Measurements from ENCODE around the gene C13orf46.

Gene C13orf46

GRCh38 chr13:113962386-113962785 is 11.5 kb downstream of the C13orf46 start:
- no peak overlapping the region for H3K4me3 ChIP-seq (ENCODE audit: low read depth, low read length)
- no peak for DNase-seq (ENCODE audit: low read depth)

- DNase-seq (ENCODE audit: low read depth): no peak
Measured at GRCh38 chr13:113960276-113960948, 13.5 kb downstream of the C13orf46 start.

DNA sequence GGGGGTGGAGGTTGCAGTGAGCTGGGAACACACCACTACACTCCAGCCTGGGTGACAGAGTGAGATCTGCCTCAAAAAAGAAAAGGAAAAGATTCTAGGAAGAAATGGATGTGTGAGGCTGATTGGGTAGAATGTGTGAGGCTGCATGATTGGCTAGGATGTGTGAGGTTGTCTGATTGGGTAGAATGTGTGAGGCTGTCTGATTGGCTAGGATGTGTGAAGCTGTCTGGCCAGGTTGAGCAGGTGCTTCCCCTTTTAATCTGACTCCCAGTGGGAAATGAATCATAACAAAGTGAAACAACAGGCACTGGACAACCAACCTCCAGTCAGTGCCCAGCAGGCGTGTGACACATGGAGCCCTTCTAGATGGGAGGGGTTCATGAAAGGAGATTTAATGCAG is 14.7 kb downstream of the C13orf46 start:
- H3K4me3 ChIP-seq (ENCODE audit: low read depth, low read length): no peak overlapping the region
- no peak for DNase-seq (ENCODE audit: low read depth)

More at GRCh38 chr13:113960276-113960948, 13.5 kb downstream of the C13orf46 start:
- no peak overlapping the region for H3K4me3 ChIP-seq (ENCODE audit: low read depth, low read length)

- H3K4me3 ChIP-seq (ENCODE audit: low read depth, low read length): no peak overlapping the region
- no peak for DNase-seq (ENCODE audit: low read depth)
Measured at GRCh38 chr13:113958373-113958772, 15.5 kb downstream of the C13orf46 start.

- no peak overlapping the region for H3K4me3 ChIP-seq (ENCODE audit: low read depth, low read length)
- no peak for DNase-seq (ENCODE audit: low read depth)
Measured at GRCh38 chr13:113956571-113956970, 17.3 kb downstream of the C13orf46 start.

- no peak for DNase-seq (ENCODE audit: low read depth)
- no peak overlapping the region for H3K4me3 ChIP-seq (ENCODE audit: low read depth, low read length)
Measured at GRCh38 chr13:113955691-113956090, 18.2 kb downstream of the C13orf46 start.

DNA sequence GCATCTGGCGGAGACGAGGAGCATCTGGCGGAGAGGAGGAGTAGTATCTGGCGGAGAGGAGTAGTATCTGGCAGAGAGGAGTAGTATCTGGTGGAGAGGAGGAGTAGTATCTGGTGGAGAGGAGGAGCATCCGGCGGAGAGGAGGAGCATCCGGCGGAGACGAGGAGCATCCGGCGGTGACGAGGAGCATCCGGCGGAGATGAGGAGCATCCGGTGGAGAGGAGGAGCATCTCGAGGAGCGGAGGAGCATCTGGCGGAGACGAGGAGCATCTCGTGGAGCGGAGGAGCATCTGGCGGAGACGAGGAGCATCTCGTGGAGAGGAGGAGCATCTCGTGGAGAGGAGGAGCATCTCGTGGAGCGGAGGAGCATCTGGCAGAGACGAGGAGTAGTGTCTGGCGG is 18.6 kb downstream of the C13orf46 start:
- no peak overlapping the region for H3K4me3 ChIP-seq (ENCODE audit: low read depth, low read length)
- no peak for DNase-seq (ENCODE audit: low read depth)

DNA sequence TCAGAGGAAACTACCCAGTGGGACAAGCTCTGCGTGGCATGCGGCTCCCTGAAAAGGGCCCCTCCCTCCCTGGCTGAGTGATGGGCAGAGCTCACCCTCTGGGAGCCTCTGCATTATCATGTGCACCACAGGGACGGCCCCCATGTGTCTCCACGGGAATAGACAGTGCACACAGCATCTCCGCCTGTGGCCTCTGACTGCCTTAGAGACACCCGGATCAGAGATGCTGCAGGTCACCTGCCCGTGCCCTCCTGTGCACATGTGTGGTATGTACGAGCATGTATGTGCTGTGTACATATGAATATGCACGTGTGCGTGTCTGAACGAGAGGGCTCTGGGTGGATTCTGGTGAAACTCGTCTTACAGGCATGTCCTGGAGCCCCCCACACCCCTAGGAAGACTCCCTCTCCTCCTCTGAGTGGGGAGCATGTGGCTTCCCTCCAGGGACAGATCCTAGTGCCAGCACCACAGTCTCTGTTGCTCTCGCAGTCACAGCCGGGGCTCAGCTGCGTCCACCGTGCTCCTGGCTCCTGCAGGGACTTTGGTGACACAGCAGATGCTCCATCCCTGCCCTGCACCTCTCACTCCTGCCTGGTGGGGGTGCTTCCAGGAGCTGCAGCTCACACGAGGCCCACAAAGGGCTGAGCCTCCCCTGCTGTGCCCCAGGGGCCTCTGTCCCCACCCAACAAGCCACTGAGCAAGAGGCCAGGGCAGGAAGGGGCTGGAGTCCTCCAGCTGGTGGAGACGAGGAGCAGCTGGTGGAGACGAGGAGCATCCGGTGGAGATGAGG is 19.6 kb downstream of the C13orf46 start:
- no peak for DNase-seq (ENCODE audit: low read depth)
- H3K4me3 ChIP-seq (ENCODE audit: low read depth, low read length): no peak overlapping the region

- no peak for DNase-seq (ENCODE audit: low read depth)
- H3K4me3 ChIP-seq (ENCODE audit: low read depth, low read length): no peak overlapping the region
Measured at GRCh38 chr13:113953561-113953960, 20.3 kb downstream of the C13orf46 start.

DNA sequence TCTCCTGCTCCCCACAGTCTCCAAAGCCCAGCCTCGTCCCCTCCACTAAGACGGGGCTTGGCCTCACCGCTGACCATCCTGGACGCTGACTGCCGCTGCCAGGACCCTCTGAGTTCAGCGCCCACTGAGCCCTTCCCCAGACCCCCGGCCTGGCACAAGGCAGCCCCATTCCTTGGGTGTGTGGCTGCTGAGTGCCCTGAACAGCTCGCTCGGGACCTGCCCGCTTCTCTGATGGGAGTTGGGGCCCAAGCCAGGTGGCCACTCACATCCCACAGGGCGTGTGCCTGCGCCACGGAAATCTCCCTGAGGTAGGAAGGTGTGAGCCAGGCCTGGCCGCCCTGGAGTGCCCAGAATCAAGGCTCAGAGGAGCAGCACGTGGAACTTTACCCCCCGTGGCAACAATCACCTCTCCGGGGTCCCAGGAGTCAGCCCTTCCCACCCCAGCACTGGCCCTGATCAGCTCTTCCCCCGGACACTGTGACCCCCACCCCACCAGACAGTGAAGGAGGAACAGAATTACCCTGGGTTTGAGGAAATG is 20.8 kb downstream of the C13orf46 start:
- H3K4me3 ChIP-seq (ENCODE audit: low read depth, low read length): no peak overlapping the region
- DNase-seq (ENCODE audit: low read depth): no peak

DNA sequence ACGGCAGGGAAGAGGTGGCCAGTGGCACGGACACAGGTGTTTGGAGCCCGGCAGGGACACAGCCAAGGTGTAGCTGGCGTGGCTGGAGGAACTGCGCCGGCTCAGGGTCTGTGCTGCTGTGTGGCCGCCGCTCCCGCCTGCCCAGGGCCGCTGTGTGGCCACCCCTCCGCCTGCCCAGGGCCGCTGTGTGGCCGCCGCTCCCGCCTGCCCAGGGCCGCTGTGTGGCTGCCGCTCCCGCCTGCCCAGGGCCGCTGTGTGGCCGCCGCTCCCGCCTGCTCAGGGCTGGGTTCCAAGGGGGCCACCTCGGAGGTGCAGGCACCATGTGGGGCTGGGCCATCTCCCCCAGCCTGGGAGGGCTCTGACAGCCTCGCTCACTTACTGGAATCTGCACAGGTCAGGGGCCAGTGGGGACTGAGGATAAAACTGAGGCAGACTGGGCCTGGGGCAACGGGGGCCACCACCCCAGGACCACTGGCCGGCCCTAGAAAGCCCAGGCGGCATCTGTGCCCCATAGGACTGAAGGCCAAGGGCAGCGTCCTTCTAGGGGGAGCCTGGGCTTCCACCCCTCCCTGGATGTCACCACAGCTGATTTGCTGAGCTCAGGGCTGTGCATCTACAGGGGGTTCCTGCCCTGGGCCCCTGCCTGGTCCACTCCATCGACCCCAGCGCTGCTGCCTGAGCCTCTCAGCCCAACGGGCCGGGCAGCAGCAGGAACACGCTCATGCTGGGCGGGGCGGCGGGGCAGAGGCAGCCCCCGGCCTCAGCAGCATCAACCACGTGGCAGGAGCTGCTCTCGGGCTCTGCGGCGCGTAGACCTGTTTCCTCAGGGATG is 21.5 kb downstream of the C13orf46 start:
- no peak overlapping the region for H3K4me3 ChIP-seq (ENCODE audit: low read depth, low read length)
- no peak for DNase-seq (ENCODE audit: low read depth)

- no peak overlapping the region for H3K4me3 ChIP-seq (ENCODE audit: low read depth, low read length)
- peak; percentile 23 for DNase-seq (ENCODE audit: low read depth)
Measured at GRCh38 chr13:113951246-113951999, 22.5 kb downstream of the C13orf46 start.

GRCh38 chr13:113950451-113951245 is 23.2 kb downstream of the C13orf46 start:
- H3K4me3 ChIP-seq (ENCODE audit: low read depth, low read length): no peak overlapping the region
- DNase-seq (ENCODE audit: low read depth): no peak

DNA sequence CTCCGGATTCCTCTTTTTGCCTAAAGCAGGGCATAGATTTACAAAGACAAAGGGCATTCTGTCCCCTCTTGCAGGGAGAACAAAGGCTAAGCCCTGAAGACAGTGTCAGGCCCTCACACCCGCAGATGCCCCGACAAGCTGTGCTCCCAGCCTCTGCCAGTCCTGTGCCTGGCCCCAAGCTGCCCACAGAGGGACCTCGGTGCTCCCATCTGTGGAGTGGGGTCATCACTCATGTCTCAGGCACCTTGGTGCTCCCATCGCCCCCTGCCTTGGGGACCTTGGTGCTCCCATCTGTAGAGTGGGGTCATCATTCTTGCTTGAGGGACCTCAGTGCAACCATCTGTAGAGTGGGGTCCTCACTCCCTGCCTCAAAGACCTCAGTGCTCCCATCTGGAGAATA is 24.3 kb downstream of the C13orf46 start:
- no peak for DNase-seq (ENCODE audit: low read depth)

DNA sequence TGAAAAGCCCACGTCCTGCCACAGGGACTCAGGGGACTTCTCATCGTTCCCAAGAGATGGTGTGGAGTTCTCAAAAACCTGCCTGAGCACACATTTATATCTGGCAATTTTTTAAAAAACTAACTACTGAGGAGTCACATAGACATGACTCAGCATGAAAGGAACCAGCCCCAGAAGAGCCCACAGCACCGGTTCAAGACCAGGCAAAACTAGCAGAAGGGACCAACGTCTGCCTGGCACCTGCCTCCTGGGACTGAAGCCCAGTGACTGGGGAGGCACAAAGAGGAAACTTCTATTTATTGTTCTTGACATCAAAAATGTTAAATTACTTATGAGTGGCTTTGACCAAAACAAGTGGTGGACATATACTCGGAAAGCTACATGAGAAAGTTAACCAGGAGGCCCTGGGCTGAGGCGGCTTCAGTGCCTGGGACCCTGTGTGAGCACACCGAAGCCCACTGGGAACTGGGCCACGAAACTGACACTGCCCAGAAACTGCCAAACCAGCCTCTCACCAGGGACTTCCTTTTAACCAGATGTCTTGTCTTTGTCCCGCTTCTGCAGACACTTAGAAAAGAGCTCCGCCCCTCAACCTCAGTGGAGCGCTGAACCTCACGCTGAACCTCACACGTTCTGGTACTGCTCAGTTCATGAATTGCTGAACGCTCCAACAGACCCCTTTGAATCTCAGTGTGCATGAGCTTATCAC is 25.7 kb downstream of the C13orf46 start:
- H3K4me3 ChIP-seq (ENCODE audit: low read depth, low read length): no peak overlapping the region
- no peak for DNase-seq (ENCODE audit: low read depth)

More for the DNA sequence above, 24.3 kb downstream of the C13orf46 start:
- no peak overlapping the region for H3K4me3 ChIP-seq (ENCODE audit: low read depth, low read length)

GRCh38 chr13:113947311-113948033 is 26.4 kb downstream of the C13orf46 start:
- DNase-seq (ENCODE audit: low read depth): no peak
- no peak overlapping the region for H3K4me3 ChIP-seq (ENCODE audit: low read depth, low read length)
